Measurements from ENCODE around the gene PRRG2.

Gene PRRG2

DNA sequence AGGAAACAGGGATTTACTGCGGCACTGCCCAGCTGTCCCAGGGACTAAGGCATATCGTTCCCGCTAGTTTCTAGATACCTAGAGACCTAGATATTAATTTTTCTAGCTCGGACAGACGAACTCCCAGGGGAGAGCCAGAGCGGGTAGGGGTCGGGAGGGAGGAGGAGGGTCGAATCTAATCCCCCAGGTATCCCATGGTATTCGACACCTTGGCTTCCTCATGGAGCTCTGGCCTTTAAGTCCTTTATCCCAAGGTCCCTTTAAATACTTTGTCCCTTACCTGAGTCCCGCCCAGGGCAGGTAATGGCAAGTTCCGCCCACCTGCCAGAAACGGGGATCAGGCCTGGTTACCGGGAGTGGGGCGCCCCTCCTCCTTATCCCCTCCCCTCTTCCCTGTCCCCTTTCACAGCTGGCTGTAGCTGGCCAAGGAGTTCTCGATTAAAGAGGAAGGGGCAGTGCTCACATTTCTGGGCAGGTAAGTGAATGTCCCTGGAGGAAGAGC, at the start of gene PRRG2:
PRRG2 (plus strand) TSS at position 310 of the 502 bp plus-strand sequence. CDS start 1,904 bp downstream, outside the sequence.
- no peak for DNase-seq (ENCODE audit: low read depth)

DNA sequence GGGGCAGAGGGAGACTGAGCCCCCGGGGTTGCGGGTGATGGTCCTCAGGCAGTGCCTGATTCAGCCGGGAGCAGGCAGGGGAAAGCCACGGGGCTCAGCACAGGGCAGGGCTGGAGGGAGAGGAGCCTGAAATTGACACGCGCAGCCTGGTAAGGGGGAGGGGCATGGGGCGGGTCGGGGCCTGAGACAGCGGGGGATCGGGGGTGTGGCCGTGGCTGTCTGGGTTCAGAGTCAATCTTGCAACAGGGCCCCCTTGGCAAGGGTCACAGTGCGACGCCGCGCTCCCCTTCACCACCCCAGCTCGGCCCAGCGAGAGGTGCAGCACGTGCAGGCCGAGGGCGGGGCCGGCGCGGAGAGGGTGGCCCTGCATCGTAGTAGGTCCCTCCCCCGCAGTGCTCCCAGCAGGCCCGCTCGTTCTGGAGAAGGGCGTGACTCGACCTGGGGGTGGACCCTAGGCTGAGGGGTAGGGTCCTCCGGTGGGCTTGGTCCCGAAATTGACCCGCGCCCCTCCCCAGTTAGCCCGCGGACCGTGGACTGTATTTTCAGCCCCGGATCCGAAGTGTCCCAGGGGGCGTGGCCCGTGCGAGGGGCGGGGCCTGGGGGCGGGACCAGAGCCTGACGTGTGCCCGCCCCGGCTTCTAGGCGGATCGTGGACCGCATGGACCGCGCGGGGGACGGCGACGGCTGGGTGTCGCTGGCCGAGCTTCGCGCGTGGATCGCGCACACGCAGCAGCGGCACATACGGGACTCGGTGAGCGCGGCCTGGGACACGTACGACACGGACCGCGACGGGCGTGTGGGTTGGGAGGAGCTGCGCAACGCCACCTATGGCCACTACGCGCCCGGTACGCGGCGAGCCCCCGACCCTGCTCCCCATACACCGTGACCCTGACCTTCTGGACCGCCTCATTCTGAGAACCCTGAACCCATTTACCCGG, 47.3 kb upstream of the PRRG2 start:
- peak; percentile 79 for DNase-seq (ENCODE audit: low read depth)

DNA sequence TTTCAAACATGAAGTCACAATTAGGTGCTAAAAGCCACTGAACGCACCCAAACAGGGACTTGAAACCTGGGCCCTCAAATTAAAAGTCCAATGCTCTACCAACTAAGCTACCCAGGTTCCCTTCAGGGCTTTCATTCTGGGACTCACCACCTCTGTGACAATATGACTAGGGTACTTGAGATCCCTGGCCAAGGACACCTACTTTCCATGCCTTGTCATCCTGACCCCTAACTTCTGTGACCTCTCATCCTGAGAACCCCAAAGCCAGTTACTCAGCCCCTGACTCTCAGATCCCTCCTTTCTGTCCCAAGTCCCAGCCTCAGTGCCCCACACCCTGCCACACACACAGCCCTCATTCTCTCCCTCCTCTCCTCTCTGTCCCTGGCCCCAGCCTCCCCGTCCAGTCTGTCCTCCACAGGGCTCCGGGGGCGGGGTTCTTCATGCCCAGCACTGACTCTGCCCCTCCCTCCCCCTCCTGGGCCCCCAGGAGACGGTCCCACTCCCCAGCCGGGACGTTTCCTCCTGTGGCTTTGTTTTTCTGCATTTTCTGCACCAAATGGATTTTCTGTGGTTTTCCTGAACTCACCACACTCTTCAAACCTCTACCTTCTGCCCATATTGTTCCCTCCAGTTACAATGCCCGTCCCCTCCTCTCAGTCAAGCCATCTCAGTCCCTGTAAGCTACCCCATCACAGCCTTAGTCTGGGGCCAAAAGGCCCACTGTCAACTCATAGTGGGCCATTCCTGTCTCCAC, 46.3 kb upstream of the PRRG2 start:
- no peak for DNase-seq (ENCODE audit: low read depth)

DNA sequence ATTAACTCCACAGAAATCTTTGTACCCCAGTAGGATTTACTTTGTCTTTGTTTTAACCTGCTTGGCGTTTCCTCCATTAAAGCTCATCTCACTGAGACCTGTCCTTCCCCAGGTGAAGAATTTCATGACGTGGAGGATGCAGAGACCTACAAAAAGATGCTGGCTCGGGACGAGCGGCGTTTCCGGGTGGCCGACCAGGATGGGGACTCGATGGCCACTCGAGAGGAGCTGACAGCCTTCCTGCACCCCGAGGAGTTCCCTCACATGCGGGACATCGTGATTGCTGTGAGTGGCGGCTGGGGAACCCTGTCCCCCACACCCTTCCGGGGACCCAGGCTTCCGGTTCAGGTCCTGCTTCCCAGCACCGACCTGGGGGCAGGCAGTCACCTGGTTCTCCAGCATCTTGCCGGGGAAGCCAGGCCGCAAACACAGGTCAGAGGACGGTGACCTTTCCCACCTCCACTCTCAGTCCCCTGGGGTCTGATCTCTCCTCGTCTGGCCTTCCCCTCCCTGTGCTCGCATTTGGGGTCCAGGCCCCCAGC, 44.1 kb upstream of the PRRG2 start:
- DNase-seq (ENCODE audit: low read depth), result no peak

DNA sequence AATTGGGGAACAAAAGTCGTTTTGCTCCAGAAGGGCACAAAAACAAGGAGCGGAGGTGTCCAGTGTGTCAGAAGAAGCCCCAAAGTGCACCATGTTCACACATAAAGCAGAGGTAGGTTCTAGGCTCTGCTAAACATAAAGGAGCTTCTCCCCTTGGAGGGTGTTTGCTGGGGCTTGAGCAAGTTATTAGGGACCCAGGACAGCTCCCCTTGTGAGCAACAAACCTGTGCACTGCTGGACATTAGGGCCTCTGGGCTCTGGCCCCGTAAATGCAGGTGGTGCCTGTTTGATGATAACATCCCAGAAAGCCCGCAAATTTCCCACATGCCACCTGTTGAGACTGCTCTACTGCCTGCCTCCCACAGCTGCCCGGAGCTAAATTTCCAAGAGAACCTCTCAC, 42.5 kb upstream of the PRRG2 start:
- DNase-seq (ENCODE audit: low read depth), result no peak

DNA sequence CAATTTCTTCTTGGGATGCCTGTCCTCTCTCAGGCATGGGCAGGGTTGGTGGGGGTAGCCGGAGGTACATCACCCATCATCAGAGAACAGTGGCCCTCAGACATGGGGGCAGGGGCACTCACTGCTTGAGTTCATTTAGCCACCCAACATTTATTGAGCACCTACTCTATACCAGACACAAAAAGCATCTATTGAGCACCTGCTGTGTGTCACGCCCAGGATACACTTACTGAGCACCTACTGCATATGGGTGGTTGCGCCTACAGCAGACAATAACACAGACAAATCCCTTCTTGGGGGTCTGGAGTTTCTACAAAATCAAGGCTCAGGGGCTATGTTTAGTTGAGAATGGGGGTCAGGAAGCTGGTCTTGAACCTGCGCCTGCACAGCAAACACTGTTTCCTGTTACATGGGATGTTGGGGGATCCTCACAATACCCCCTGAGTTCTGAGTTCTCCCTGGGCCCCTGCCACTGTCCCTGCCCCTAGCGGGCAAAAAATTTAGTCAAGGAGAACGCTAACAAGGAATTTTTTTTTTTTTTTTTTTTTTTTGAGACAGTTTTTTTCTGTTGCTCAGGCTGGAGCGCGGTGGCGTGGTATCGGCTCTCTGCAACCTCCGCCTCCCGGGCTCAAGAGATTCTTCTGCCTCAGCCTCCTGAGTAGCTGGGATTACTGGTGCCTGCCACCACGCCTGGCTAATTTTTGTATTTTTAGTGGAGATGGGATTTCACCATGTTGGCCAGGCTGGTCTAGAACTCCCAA, 41.7 kb upstream of the PRRG2 start:
- DNase-seq (ENCODE audit: low read depth), result no peak

DNA sequence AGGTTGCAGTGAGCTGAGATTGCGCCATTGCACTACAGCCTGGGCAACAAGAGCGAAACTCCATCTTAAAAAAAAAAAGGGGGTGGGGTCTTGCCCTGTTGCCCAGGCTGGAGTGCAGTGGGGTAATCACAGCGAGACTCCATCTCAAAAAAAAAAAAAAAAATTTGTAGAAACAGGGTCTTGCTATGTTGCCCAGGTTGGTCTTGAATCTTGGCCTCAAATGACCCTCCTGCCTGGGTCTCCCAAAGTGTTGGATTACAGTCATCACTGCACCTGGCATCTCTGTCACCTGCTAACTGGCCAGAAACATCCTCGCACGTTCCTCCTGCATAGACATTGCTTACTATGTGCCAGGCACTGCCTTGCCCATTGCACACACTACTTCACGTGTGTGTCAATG, 39.2 kb upstream of the PRRG2 start:
- no peak for DNase-seq (ENCODE audit: low read depth)

DNA sequence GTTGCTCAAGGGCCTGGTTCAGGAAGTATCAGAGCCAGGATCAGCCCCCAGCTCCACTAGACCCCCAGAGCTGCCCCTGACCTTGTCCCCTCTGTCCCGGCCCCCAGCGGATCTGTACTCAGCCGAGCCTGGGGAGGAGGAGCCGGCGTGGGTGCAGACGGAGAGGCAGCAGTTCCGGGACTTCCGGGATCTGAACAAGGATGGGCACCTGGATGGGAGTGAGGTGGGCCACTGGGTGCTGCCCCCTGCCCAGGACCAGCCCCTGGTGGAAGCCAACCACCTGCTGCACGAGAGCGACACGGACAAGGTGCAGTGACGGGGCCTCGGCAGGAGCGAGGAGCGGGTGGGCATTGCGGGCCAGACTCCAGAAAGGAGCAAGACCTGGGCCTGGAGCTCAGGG, 38.7 kb upstream of the PRRG2 start:
- no peak for DNase-seq (ENCODE audit: low read depth)

DNA sequence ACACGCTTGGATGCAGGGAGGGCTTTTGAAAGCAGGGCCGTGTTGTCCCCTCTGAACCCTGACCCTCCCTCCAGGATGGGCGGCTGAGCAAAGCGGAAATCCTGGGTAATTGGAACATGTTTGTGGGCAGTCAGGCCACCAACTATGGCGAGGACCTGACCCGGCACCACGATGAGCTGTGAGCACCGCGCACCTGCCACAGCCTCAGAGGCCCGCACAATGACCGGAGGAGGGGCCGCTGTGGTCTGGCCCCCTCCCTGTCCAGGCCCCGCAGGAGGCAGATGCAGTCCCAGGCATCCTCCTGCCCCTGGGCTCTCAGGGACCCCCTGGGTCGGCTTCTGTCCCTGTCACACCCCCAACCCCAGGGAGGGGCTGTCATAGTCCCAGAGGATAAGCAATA, 38.1 kb upstream of the PRRG2 start:
- no peak for DNase-seq (ENCODE audit: low read depth)

DNA sequence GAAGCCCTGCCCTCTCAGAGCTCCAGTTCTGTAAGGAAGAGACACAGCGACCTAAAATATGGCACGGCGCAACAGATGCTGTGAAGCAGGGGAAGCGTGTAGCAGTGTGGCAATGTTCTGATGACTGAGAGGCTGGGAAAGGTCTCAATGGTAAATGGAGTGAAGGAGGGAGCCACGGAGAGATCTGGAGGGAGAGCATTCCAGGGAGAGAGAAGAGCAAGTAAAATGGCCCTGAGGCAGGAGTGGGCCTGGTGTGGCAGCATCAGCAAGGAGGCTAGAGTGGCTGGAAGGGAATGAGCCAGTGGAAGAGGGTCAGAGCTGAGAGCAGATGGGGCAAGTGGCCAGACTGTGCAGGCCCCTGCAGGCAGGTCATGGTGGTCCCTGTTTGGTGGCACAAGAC, 37.0 kb upstream of the PRRG2 start:
- no peak for DNase-seq (ENCODE audit: low read depth)

DNA sequence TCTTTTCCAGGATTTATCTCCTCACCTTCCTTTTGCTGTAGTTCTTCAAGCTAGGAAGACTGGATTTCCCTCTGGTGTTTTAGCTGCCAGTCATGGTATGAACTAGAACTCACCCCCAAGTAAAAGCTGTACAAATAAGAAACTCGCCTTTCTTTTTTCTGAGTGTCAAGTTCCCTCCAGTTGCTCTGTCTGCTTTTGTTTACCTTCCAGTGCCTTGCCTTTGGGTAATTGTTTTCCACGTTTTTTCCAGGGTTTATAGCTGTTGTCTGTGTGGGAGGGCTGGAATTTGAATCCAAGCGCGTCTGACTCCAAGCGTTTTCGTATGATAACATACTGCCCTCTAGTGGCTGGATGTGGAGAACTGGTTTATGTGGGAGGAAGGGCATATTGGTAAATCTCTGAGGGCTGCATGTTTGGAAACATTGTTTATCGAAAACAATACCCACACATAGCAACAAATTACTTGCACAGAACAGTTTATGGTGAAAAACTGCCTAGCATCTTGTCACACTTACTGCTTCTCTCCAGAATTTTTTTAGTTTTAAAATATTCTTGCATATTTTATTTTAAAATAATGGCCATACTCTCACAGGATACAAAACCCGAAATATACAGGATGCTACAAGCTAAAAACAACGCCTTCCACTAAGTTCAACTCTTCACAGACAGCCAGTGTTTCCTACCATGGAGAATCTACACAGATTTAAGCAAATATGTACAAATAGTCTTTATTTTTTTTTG, 34.1 kb upstream of the PRRG2 start:
- DNase-seq (ENCODE audit: low read depth), result no peak

DNA sequence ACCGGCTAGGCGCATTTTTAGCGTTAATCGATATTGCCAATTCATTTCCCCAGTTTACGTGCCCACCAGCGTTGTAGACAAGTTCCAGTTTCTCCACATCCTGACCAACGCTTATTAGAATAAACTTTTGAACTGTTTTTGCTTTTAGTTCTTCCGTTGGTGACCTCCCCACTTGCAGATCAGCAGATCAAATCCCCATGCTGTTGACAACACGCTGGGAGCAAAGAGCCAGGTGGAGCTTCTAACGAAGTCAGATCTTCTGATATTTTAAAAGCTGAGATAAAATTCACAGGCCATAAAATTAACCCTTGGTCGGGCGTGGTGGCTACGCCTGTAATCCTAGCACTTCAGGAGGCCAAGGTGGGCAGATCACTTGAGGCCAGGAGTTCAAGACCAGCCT, 32.1 kb upstream of the PRRG2 start:
- no peak for DNase-seq (ENCODE audit: low read depth)

DNA sequence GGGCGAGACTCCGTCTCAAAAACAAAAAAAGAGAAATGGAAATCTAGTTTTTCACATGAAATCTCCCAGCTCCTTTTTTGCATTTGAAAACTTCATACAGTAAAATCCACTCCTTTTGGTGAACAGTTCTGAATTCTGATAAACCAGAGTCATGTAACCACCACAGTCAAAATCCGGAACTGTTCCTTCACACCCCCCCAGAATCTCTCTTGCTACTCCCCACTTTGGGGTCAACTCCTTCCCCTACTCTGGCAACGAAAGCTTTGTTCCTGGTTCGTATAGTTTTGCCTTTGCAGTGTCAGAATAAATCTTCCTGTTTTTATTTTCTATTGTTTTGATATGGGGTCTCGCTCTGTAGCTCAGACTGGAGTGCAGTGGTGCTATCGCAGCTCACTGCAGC, 29.6 kb upstream of the PRRG2 start:
- DNase-seq (ENCODE audit: low read depth), result no peak

DNA sequence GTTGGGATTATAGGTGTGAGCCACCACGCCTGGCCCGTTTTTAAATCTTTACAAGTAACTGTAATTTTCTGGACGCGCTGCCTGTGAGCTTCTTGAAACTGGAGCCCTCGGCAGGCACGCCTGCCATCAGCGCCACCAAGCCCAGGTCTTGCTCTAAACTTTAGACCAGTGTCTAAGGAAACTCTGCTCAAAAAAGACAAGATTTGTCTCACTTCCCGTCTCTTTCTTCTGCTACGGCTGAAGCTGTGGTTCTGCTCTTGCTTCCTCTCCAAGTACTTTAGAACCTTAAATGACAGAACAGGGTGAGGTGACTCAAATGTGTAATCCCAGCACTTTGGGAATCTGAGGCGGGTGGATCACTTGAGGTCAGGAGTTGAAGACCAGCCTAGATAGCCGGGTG, 28.4 kb upstream of the PRRG2 start:
- DNase-seq (ENCODE audit: low read depth), result no peak

DNA sequence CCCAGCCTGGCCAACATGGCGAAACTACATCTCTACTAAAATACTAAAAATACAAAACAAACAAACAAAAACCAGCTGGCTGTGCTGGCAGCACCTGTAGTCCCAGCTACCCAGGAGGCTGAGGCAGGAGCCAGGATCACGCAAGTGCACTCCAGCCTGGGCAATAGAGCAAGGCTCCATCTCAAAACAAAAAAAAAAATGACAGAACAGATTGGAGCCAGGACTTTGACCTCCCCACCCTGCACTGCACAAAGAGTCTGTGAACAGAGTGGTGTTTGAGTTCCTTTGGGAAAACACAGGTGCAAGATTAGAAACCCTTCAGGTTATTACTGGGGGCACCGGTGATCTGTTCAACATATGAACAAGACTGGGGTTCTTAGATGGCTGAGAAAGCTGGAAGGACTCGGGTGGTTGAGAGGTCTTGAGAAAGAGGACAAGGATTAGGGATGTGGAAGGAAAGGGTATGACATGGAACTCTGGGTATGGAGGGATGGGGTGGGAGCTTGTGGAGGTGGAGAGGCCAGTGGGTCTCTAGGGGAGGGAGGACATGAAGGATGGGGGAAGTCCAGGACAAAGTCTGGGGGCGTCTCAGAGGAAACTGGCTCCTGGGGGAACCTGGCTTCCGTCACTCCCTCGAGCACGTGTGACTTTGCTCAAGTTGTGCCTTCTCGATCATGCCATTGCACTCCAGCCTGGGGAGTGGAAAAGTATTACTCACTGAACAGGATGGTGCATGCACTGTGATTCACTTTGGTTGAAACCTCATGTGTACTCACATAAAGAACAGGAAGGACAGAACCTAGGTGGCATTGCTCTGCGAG, 27.5 kb upstream of the PRRG2 start:
- peak; percentile 42 for DNase-seq (ENCODE audit: low read depth)

DNA sequence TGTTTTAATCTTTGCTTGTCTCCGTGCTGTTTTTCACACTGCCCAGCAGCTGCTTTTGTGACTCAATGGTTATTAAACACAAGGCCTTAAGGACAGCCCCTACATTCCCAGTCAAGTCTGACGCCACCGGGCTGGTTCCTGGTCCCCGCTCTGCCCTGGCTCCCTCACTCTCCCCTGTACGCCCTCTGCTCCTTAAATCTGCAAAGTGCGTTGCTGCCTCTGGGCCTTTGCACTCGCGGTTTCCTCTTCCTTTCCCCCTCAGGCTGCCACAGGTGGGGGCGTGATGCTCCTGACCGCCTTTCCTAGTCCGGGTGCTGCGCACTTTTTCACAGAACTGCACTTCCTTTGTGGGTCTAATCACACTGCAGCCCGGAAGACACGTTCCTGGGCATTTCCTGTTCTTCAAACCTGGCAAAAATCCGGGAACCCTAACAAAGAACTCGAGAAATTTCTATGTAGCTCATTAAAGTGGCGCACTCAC, 26.4 kb upstream of the PRRG2 start:
- DNase-seq (ENCODE audit: low read depth), result peak; percentile 37

DNA sequence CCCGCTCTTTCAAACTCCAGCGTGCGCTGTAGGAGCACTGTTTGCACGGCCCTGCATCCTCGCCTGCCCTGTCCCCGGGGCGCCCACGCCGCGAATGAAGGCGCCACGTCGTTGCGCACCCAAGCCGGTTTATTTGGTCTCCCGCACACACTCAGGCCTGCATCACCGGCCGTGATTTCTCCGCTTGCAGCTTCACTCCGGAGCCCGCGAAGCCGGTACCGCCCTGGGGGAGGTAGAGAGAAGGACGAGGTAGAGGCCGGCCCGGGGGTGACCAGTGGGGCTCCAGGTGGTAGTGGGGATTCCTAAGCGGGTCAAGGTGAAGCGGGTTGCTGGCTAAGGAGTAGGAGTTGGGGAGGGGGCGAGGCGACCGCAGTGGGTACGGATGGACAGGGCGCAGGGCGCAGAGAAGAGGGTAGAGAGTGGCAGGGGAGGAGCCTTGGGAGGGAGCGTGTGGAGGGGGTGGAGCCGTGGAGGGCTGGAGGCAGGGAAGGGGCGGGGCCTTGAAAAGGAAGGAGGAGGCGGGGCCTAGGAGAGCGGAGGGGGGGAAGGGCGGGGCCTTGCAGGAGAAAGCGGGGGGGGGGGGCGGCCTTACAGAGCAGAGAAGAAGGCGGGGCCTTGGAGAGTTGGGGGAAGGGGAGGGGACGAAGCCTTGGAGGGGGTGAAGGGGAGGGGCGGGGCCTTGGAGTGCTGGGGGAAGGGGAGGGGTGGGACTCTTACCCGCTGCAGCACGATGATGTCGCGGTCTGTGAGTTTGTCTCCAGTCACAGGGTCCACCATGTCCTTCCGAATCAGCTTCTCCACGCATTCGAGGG, 25.3 kb upstream of the PRRG2 start:
- peak; percentile 45 for DNase-seq (ENCODE audit: low read depth)

DNA sequence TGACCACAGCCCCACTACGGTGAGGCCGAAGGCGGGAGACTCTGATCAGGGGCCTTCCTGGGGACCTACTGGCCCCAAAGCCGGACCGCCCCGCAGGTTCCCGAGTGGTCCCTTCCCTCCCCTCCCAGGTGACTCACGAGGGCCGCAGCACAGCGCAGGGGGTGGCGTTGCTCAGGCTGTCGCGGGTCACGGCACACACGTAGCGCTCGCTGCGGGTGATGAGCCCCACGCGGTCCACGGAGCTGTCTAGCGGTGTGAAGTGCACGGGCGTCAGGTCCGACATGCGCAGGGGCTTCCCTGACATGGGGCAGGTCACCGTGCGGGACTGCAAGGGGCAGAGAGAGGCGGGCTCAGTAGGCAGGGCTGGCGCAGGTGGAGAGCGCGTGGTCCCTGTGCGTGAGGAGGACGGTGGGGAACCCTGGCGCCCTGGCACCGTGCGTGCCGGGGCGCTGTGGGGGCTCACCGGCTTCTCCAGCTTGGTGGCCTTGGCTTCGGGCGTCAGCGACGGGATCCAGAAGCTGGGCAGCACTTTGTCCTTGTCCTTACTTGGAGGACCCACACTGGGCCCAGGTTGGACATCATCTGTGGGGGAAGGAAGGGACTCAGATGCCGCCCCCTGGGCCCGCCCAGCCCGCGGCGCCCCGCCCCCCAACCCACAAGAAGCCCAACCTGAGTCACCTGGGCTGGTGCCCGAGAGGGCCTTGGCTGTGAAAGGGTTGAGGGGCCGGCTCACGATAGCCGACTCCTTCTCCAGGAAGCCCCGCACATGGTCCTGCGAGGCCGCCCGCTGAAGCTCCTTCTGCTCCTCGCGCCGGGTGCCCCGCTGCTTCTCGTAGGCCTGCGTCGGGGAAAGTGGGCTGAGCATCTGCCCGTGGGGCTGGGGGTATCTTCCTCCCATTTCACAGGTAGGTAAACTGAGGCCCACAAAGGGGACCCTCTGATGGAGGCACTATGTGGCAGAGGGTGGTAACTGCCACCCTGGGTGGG, 24.4 kb upstream of the PRRG2 start:
- no peak for DNase-seq (ENCODE audit: low read depth)

Data from activated T-helper 9 cell treated with anti-CD3 and anti-CD28 coated beads, Interleukin-2, amount 50 U/mL, for 16 hours (primary cell).